Measurements from ENCODE around the gene USF1. TPM values are rescaled to one million over a fixed set of nuclear protein-coding genes. Genes with fewer than 3 reads are reported as not detected.

USF1 gene
- total and polyA plus RNA-seq, 9 of the 15 experiments (the other 6 are each of a cell fraction or from before 2014, with no cell fraction given) = 7.4 to 60.2 (median 54.2) TPM

DNA sequence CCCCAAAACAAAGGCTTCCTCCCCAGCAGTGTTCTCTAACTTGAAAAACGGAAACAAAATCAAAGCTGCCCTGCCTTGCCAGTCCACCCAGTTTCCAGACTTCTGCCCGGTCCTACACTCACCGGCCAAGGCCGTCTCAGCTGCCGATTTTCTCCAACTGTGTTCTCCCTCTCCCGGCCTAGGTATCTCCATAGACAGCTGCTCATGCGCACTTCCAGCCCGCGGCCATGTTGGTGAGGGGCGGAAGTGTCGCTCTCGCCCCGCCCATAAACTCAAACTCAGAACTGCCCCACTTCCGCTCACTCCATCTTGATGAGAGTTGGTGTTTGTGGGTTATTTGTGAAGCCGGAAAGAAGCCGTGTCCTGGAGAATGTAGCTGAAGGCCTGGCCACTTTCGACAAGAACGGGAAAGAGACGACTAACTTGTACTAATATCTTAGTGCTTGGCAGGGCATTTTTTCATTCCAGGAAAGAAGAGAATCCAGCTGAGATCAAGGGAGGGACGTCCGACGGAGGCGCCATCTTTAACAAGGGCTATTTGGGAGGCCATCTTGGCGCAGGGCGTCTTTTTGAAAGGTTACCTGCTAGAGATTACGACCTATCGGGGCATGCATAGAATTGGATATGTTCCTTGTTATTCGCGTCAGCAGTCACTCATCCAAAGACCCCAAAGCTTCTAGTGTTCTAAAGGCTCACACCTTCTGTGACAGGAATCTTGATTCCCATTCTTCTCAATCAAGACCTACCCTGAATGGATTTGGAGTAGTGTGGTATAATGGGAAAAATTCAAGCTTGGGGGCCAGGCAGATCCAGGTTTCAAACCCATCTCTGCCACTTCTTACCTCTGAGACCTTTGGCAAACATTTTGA lies at the start of gene USF1 (continued):
- TF ChIP-seq, protein P1, sequence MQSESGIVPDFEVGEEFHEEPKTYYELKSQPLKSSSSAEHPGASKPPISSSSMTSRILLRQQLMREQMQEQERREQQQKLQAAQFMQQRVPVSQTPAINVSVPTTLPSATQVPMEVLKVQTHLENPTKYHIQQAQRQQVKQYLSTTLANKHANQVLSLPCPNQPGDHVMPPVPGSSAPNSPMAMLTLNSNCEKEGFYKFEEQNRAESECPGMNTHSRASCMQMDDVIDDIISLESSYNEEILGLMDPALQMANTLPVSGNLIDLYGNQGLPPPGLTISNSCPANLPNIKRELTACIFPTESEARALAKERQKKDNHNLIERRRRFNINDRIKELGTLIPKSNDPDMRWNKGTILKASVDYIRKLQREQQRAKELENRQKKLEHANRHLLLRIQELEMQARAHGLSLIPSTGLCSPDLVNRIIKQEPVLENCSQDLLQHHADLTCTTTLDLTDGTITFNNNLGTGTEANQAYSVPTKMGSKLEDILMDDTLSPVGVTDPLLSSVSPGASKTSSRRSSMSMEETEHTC (IDR thresholded peaks at IDR 0.05) = no peak
- TF ChIP-seq, protein P2, sequence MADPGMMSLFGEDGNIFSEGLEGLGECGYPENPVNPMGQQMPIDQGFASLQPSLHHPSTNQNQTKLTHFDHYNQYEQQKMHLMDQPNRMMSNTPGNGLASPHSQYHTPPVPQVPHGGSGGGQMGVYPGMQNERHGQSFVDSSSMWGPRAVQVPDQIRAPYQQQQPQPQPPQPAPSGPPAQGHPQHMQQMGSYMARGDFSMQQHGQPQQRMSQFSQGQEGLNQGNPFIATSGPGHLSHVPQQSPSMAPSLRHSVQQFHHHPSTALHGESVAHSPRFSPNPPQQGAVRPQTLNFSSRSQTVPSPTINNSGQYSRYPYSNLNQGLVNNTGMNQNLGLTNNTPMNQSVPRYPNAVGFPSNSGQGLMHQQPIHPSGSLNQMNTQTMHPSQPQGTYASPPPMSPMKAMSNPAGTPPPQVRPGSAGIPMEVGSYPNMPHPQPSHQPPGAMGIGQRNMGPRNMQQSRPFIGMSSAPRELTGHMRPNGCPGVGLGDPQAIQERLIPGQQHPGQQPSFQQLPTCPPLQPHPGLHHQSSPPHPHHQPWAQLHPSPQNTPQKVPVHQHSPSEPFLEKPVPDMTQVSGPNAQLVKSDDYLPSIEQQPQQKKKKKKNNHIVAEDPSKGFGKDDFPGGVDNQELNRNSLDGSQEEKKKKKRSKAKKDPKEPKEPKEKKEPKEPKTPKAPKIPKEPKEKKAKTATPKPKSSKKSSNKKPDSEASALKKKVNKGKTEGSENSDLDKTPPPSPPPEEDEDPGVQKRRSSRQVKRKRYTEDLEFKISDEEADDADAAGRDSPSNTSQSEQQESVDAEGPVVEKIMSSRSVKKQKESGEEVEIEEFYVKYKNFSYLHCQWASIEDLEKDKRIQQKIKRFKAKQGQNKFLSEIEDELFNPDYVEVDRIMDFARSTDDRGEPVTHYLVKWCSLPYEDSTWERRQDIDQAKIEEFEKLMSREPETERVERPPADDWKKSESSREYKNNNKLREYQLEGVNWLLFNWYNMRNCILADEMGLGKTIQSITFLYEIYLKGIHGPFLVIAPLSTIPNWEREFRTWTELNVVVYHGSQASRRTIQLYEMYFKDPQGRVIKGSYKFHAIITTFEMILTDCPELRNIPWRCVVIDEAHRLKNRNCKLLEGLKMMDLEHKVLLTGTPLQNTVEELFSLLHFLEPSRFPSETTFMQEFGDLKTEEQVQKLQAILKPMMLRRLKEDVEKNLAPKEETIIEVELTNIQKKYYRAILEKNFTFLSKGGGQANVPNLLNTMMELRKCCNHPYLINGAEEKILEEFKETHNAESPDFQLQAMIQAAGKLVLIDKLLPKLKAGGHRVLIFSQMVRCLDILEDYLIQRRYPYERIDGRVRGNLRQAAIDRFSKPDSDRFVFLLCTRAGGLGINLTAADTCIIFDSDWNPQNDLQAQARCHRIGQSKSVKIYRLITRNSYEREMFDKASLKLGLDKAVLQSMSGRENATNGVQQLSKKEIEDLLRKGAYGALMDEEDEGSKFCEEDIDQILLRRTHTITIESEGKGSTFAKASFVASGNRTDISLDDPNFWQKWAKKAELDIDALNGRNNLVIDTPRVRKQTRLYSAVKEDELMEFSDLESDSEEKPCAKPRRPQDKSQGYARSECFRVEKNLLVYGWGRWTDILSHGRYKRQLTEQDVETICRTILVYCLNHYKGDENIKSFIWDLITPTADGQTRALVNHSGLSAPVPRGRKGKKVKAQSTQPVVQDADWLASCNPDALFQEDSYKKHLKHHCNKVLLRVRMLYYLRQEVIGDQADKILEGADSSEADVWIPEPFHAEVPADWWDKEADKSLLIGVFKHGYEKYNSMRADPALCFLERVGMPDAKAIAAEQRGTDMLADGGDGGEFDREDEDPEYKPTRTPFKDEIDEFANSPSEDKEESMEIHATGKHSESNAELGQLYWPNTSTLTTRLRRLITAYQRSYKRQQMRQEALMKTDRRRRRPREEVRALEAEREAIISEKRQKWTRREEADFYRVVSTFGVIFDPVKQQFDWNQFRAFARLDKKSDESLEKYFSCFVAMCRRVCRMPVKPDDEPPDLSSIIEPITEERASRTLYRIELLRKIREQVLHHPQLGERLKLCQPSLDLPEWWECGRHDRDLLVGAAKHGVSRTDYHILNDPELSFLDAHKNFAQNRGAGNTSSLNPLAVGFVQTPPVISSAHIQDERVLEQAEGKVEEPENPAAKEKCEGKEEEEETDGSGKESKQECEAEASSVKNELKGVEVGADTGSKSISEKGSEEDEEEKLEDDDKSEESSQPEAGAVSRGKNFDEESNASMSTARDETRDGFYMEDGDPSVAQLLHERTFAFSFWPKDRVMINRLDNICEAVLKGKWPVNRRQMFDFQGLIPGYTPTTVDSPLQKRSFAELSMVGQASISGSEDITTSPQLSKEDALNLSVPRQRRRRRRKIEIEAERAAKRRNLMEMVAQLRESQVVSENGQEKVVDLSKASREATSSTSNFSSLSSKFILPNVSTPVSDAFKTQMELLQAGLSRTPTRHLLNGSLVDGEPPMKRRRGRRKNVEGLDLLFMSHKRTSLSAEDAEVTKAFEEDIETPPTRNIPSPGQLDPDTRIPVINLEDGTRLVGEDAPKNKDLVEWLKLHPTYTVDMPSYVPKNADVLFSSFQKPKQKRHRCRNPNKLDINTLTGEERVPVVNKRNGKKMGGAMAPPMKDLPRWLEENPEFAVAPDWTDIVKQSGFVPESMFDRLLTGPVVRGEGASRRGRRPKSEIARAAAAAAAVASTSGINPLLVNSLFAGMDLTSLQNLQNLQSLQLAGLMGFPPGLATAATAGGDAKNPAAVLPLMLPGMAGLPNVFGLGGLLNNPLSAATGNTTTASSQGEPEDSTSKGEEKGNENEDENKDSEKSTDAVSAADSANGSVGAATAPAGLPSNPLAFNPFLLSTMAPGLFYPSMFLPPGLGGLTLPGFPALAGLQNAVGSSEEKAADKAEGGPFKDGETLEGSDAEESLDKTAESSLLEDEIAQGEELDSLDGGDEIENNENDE (IDR thresholded peaks at IDR 0.05; ENCODE audit: low read depth, low read length) = no peak
- TF ChIP-seq POLR2A (conservative IDR thresholded peaks at IDR 0.05) (peak; percentile 93), POLR2G (IDR thresholded peaks at IDR 0.05; ENCODE audit: low read depth, low read length) (peak; percentile 78), KLF6 (CRISPR knock-in tag; IDR thresholded peaks at IDR 0.05; ENCODE audit: borderline replicate concordance) (peak; percentile 67; the same call in 1 of the 2 replicates), ESRRA (IDR thresholded peaks at IDR 0.05; ENCODE audit: borderline replicate concordance, low read depth) (0 out of 2 replicates have a peak, but pooled peaks have one; percentile 48), NFXL1 (CRISPR knock-in tag; IDR thresholded peaks at IDR 0.05) (no peak), HDAC2 (IDR thresholded peaks at IDR 0.05) (peak; percentile 14; the same call in 1 of the 2 replicates), NCOA4 (IDR thresholded peaks at IDR 0.05; ENCODE audit: partially characterized antibody) (no peak), SPI1 (IDR thresholded peaks at IDR 0.05; ENCODE audit: borderline replicate concordance, low read depth, low read length) (peak; percentile 87), KDM5B (IDR thresholded peaks at IDR 0.05; ENCODE audit: insufficient replicate concordance, low read depth, low read length) (peak; percentile 78), TEAD4 (IDR thresholded peaks at IDR 0.05; ENCODE audit: low read length) (peak; percentile 81), TEAD4 (CRISPR knock-in tag; IDR thresholded peaks at IDR 0.05; ENCODE audit: borderline replicate concordance) (no peak)
- TF ChIP-seq, protein P3, sequence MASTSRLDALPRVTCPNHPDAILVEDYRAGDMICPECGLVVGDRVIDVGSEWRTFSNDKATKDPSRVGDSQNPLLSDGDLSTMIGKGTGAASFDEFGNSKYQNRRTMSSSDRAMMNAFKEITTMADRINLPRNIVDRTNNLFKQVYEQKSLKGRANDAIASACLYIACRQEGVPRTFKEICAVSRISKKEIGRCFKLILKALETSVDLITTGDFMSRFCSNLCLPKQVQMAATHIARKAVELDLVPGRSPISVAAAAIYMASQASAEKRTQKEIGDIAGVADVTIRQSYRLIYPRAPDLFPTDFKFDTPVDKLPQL (IDR thresholded peaks at IDR 0.05; ENCODE audit: extremely low read depth, insufficient read length) = no peak
